Measurements from ENCODE around the gene STX10. TPM values are rescaled to one million over a fixed set of nuclear protein-coding genes. Genes with fewer than 3 reads are reported as not detected.

STX10 gene
- total RNA-seq: 67.1 and 81.0 TPM in 2 replicates

GRCh38 chr19:13150187-13150930 lies at the start of gene STX10, which contains the start of gene IER2:
STX10 (minus strand) TSS chr19:13150375; CDS start chr19:13150173, 202 bp downstream.
IER2 (plus strand) TSS chr19:13150411; CDS start chr19:13153187, 2,776 bp downstream.

GRCh38 chr19:13117772-13118423 lies 32.3 kb downstream of the STX10 start, which contains the start of gene NACC1:
NACC1 (plus strand) TSS chr19:13118264; CDS start chr19:13135208, 16,944 bp downstream.

GRCh38 chr19:13116282-13117175 lies 33.6 kb downstream of the STX10 start, which contains the start of gene TRMT1:
TRMT1 (minus strand) TSS chr19:13116740; CDS start chr19:13116399, 341 bp downstream.

GRCh38 chr19:13102666-13103580 lies 47.3 kb downstream of the STX10 start, which contains the start of gene LYL1:
LYL1 (minus strand) TSS chr19:13102858; CDS start chr19:13101171, 1,687 bp downstream.

Other genes with a start within 250 kb of the STX10 start
- 0.14 TPM in 1 of 2 replicates, not detected in the other for gene SYCE2, start 231.1 kb downstream of the STX10 start, total RNA-seq
- gene FARSA, start 216.7 kb downstream of the STX10 start, total RNA-seq: 42.1 and 52.3 TPM in 2 replicates
- gene CALR, start 211.8 kb downstream of the STX10 start, total RNA-seq: 2,199 and 2,490 TPM in 2 replicates
- 43.9 and 64.8 TPM in 2 replicates for gene RAD23A, start 204.5 kb downstream of the STX10 start, total RNA-seq
- gene GADD45GIP1, start 193.2 kb downstream of the STX10 start, total RNA-seq: 25.8 and 30.0 TPM in 2 replicates
- gene DAND5, start 180.8 kb downstream of the STX10 start, total RNA-seq: not detected in 2 replicates
- 36.8 and 44.9 TPM in 2 replicates for gene NFIX, start 154.9 kb downstream of the STX10 start, total RNA-seq
- gene LYL1, start 47.5 kb downstream of the STX10 start, total RNA-seq: 1.2 and 1.4 TPM in 2 replicates
- 21.9 and 28.4 TPM in 2 replicates for gene TRMT1, start 33.6 kb downstream of the STX10 start, total RNA-seq
- 27.7 and 38.6 TPM in 2 replicates for gene NACC1, start 32.1 kb downstream of the STX10 start, total RNA-seq
- 6.5 and 11.2 TPM in 2 replicates for gene IER2, start within 50 bp of the STX10 start, total RNA-seq

All from smooth muscle cell of bladder (primary cell).